ENCODE measurements around the gene ATP1B2. TPM values are rescaled to one million over a fixed set of nuclear protein-coding genes. Genes with fewer than 3 reads are reported as not detected.

ATP1B2 gene
- total and polyA plus RNA-seq, 2 donors = 0.05 to 1.3 TPM

DNA sequence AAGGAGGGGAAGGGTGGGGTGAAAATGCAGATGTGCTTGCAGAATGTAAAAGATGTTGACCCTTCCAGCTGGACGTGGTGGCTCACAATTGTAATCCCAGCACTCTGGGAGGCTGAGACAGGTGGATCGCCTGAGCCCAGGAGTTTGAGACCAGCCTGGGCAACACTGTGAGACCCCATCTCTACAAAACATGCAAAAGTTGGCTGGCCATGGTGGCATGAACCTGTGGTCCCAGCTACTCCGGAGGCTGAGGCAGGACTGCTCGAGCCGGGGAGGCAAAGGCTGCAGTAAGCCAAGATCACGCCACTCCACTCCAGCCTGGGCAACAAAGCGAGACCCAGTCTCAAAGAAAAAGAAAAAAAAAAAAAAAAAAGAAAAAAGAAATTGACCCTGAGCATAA lies 17.8 kb downstream of the ATP1B2 start:
- Histone ChIP-seq H3K36me3 (ENCODE audit: control insufficient read depth in 2 of 2, insufficient read depth in 2 of 2, low read length in 1 of 2) (peaks cover 63 to 64% of the 10 kb centered on the region in 2 donors), H3K9me3 (ENCODE audit: control insufficient read depth in 2 of 2, insufficient read depth in 1 of 2, low read length in 1 of 2) (peaks cover 3% of the 10 kb centered on the region in 2 donors), H3K4me3 (ENCODE audit: low read length in 2 of 2) (no peak overlapping the region), H3K4me1 (ENCODE audit: control insufficient read depth in 2 of 2, insufficient read depth in 2 of 2, low read length in 2 of 2) (no peaks in the 10 kb centered on the region), H3K27ac (ENCODE audit: low read depth in 1 of 2, low read length in 1 of 2) (no peak overlapping the region), H3K27me3 (ENCODE audit: control insufficient read depth in 2 of 2, insufficient read depth in 1 of 2, low read length in 1 of 2) (no peaks in the 10 kb centered on the region)
- whole genome bisulfite sequencing = 98% methylated on average over 7 of the region's 7 CpGs
- DNase-seq (ENCODE audit: low read depth in 6 of 9, low spot score in 9 of 9) = no peak

DNA sequence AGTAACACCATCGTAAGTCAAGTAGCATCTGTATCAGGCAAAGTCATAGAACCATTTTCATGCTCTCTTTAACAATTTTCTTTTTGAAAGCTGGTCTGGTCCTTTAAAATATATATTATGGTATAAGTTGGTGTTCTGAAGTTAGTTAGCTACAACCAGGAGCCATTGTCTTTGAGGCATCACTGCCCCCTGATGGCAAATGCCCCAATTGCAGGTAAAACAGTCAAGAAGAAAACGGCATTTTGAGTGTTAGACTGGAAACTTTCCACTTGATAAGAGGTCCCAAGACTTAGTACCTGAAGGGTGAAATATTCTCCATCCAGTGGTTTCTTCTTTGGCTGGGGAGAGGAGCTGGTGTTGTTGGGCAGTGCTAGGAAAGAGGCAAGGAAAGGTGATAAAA lies 22.5 kb downstream of the ATP1B2 start:
- peaks cover 13 to 16% of the 10 kb centered on the region in 2 donors for H3K9me3 ChIP-seq (ENCODE audit: control insufficient read depth in 2 of 2, insufficient read depth in 1 of 2, low read length in 1 of 2)
- no peaks in the 10 kb centered on the region for H3K4me1 ChIP-seq (ENCODE audit: control insufficient read depth in 2 of 2, insufficient read depth in 2 of 2, low read length in 2 of 2)
- H3K4me3 ChIP-seq (ENCODE audit: low read length in 2 of 2) = no peak overlapping the region
- peaks cover 75 to 80% of the 10 kb centered on the region in 2 donors for H3K36me3 ChIP-seq (ENCODE audit: control insufficient read depth in 2 of 2, insufficient read depth in 2 of 2, low read length in 1 of 2)
- DNase-seq (ENCODE audit: low read depth in 6 of 9, low spot score in 9 of 9) = peak in 1 of 9 donors; percentile 28
- H3K27ac ChIP-seq (ENCODE audit: low read depth in 1 of 2, low read length in 1 of 2) = no peak overlapping the region
- 97% methylated on average over 2 of the region's 2 CpGs for WGBS
- no peaks in the 10 kb centered on the region for H3K27me3 ChIP-seq (ENCODE audit: control insufficient read depth in 2 of 2, insufficient read depth in 1 of 2, low read length in 1 of 2)

DNA sequence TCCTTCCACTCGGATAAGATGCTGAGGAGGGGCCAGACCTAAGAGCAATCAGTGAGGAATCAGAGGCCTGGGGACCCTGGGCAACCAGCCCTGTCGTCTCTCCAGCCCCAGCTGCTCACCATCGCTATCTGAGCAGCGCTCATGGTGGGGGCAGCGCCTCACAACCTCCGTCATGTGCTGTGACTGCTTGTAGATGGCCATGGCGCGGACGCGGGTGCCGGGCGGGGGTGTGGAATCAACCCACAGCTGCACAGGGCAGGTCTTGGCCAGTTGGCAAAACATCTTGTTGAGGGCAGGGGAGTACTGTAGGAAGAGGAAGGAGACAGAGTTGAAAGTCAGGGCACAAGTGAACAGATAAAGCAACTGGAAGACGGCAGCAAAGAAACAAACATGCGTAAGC lies 24.2 kb downstream of the ATP1B2 start:
- Histone ChIP-seq H3K4me1 (ENCODE audit: control insufficient read depth in 2 of 2, insufficient read depth in 2 of 2, low read length in 2 of 2) (no peaks in the 10 kb centered on the region), H3K4me3 (ENCODE audit: low read length in 2 of 2) (no peak overlapping the region), H3K27ac (ENCODE audit: low read depth in 1 of 2, low read length in 1 of 2) (no peak overlapping the region), H3K9me3 (ENCODE audit: control insufficient read depth in 2 of 2, insufficient read depth in 1 of 2, low read length in 1 of 2) (peaks cover 13 to 16% of the 10 kb centered on the region in 2 donors), H3K27me3 (ENCODE audit: control insufficient read depth in 2 of 2, insufficient read depth in 1 of 2, low read length in 1 of 2) (no peaks in the 10 kb centered on the region), H3K36me3 (ENCODE audit: control insufficient read depth in 2 of 2, insufficient read depth in 2 of 2, low read length in 1 of 2) (peaks cover 59 to 63% of the 10 kb centered on the region in 2 donors)
- no peak for DNase-seq (ENCODE audit: low read depth in 6 of 9, low spot score in 9 of 9)
- WGBS = 96% methylated on average over 14 of the region's 14 CpGs

DNA sequence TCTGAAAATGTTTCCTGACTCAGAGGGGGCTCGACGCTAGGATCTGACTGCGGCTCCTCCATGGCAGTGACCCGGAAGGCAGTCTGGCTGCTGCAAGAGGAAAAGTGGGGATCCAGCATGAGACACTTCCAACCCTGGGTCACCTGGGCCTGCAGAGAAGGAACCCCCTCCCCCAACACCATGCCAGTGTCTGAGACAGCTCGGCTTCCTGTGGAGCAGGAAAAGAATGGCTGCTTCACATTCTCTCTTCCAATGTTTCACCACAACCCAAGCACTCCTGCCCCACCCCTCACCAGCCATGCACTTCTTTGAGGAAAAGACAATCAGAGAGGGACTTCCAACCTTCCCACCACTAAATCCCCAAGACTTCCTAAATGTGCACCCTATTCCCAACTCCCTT lies 25.8 kb downstream of the ATP1B2 start:
- Histone ChIP-seq H3K9me3 (ENCODE audit: control insufficient read depth in 2 of 2, insufficient read depth in 1 of 2, low read length in 1 of 2) (peaks cover 13 to 16% of the 10 kb centered on the region in 2 donors), H3K36me3 (ENCODE audit: control insufficient read depth in 2 of 2, insufficient read depth in 2 of 2, low read length in 1 of 2) (peaks cover 45 to 48% of the 10 kb centered on the region in 2 donors), H3K4me3 (ENCODE audit: low read length in 2 of 2) (no peak overlapping the region), H3K27ac (ENCODE audit: low read depth in 1 of 2, low read length in 1 of 2) (no peak overlapping the region), H3K27me3 (ENCODE audit: control insufficient read depth in 2 of 2, insufficient read depth in 1 of 2, low read length in 1 of 2) (no peaks in the 10 kb centered on the region), H3K4me1 (ENCODE audit: control insufficient read depth in 2 of 2, insufficient read depth in 2 of 2, low read length in 2 of 2) (no peaks in the 10 kb centered on the region)
- WGBS = 98% methylated on average over 5 of the region's 5 CpGs
- no peak for DNase-seq (ENCODE audit: low read depth in 6 of 9, low spot score in 9 of 9)

DNA sequence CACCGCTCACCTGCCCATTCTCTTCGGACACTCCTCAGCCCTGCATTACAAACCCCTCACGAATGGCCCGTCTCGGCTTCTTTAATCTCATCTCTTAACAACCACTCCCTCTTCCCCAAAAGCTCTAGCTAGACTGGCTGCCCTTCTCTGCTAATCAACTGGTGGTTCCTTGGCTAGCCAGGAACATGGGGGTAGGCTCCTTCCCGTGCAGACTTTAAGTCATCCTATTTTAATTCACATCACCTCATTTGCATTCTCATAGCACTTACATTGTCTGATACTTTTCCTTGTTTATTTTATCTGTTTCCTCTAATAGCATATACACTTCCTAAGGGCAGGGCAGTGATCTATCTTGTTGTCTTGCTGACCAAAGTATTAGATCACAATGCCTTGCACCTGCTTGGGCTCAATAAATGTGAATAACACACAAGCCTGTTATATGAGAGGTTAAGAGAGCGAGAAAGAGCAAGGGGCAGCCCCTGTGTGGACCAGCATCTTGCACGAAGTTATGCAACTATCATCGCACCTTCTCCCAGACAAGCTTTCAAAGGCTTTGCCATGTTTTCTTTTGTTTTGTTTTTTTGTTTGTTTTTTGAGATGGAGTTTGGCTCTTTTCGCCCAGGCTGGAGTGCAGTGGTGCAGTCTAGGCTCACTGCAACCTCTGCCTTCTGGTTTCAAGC lies 26.8 kb downstream of the ATP1B2 start:
- WGBS = 96% methylated on average over 10 of the region's 10 CpGs
- H3K27me3 ChIP-seq (ENCODE audit: control insufficient read depth in 2 of 2, insufficient read depth in 1 of 2, low read length in 1 of 2) = no peaks in the 10 kb centered on the region
- H3K27ac ChIP-seq (ENCODE audit: low read depth in 1 of 2, low read length in 1 of 2) = no peak overlapping the region
- H3K9me3 ChIP-seq (ENCODE audit: control insufficient read depth in 2 of 2, insufficient read depth in 1 of 2, low read length in 1 of 2) = peaks cover 13 to 16% of the 10 kb centered on the region in 2 donors
- no peak for DNase-seq (ENCODE audit: low read depth in 6 of 9, low spot score in 9 of 9)
- no peak overlapping the region for H3K4me3 ChIP-seq (ENCODE audit: low read length in 2 of 2)
- no peaks in the 10 kb centered on the region for H3K4me1 ChIP-seq (ENCODE audit: control insufficient read depth in 2 of 2, insufficient read depth in 2 of 2, low read length in 2 of 2)
- H3K36me3 ChIP-seq (ENCODE audit: control insufficient read depth in 2 of 2, insufficient read depth in 2 of 2, low read length in 1 of 2) = peaks cover 37 to 42% of the 10 kb centered on the region in 2 donors

DNA sequence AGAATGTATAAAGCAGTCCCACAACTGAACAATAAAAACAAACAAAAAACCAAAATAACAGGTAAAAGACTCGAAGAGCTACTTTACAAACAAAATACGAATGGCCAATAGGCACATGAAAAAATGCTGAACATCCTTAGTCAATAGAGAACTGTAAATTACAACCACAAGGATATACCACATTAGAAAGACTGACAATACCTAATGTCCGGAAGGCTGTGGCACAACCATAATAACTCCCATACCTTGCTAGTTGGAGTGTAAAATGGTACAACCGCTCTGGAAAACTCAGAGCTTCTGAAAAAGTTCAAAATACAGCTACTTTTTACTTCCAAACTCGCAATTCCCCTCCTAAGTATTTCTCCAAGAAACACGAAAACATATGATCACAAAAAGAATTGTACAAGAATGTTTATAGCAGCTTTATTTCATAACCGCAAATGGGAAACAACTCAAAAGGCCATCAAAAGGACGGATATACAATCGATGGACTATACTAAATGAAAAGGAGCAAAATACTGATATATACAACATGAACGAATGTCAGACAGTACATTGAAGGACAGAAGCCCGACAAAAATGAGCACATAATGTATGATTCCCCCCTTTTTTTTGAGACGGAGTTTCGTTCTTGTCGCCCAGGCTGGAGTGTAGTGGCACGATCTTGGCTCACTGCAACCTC lies 34.3 kb downstream of the ATP1B2 start:
- H3K36me3 ChIP-seq (ENCODE audit: control insufficient read depth in 2 of 2, insufficient read depth in 2 of 2, low read length in 1 of 2) = peaks cover 3 to 10% of the 10 kb centered on the region in 2 donors
- no peaks in the 10 kb centered on the region for H3K27me3 ChIP-seq (ENCODE audit: control insufficient read depth in 2 of 2, insufficient read depth in 1 of 2, low read length in 1 of 2)
- DNase-seq (ENCODE audit: low read depth in 6 of 9, low spot score in 9 of 9) = peak in 2 of 9 donors; percentile 18 to 21
- 84% methylated on average over 15 of the region's 15 CpGs for WGBS
- peak overlapping the region; percentile 99 for H3K27ac ChIP-seq (ENCODE audit: low read depth in 1 of 2, low read length in 1 of 2)
- no peaks in the 10 kb centered on the region for H3K9me3 ChIP-seq (ENCODE audit: control insufficient read depth in 2 of 2, insufficient read depth in 1 of 2, low read length in 1 of 2)
- H3K4me3 ChIP-seq (ENCODE audit: low read length in 2 of 2) = peak overlapping the region; percentile 92 to 93
- peaks cover 4 to 25% of the 10 kb centered on the region in 2 donors for H3K4me1 ChIP-seq (ENCODE audit: control insufficient read depth in 2 of 2, insufficient read depth in 2 of 2, low read length in 2 of 2)

DNA sequence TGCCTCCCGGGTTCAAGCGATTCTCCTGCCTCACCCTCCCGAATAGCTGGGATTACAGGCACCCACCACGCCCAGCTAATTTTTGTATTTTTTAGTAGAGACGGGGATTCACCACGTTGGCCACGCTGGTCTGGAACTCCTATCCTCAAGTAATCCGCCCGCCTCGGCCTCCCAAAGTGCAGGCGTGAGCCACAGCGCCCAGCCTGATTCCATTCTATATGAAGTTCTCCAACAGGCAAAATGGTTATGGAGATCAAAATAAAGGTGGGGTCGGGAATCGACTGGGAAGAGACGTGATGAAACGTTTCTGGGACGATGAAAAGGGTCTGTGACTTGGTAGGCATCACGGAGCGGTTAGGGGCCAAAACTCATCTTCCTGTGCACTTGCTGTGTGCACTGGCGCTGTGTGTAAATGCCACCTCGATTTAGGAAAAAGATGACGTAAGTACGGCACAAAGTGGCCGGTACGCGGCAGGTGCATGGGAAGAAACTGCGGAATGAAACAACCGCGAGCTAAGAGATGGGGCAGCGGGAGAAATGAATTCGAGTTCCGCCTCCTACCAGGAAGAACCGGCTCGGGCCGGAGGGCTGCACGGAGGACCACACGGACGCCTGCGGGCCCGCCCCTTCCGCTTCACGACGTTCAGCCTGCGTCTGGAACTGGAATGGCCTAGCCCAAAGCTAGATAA lies 35.0 kb downstream of the ATP1B2 start:
- Histone ChIP-seq H3K36me3 (ENCODE audit: control insufficient read depth in 2 of 2, insufficient read depth in 2 of 2, low read length in 1 of 2) (peaks cover 3 to 14% of the 10 kb centered on the region in 2 donors), H3K9me3 (ENCODE audit: control insufficient read depth in 2 of 2, insufficient read depth in 1 of 2, low read length in 1 of 2) (no peaks in the 10 kb centered on the region), H3K27ac (ENCODE audit: low read depth in 1 of 2, low read length in 1 of 2) (peak overlapping the region; percentile 99), H3K27me3 (ENCODE audit: control insufficient read depth in 2 of 2, insufficient read depth in 1 of 2, low read length in 1 of 2) (no peaks in the 10 kb centered on the region), H3K4me3 (ENCODE audit: low read length in 2 of 2) (peak overlapping the region; percentile 92 to 93), H3K4me1 (ENCODE audit: control insufficient read depth in 2 of 2, insufficient read depth in 2 of 2, low read length in 2 of 2) (peaks cover 4 to 25% of the 10 kb centered on the region in 2 donors)
- 16% methylated on average over 44 of the region's 44 CpGs for WGBS
- DNase-seq (ENCODE audit: low read depth in 6 of 9, low spot score in 9 of 9) = peak in 5 of 9 donors; percentile 88 to 97 (median 94)

DNA sequence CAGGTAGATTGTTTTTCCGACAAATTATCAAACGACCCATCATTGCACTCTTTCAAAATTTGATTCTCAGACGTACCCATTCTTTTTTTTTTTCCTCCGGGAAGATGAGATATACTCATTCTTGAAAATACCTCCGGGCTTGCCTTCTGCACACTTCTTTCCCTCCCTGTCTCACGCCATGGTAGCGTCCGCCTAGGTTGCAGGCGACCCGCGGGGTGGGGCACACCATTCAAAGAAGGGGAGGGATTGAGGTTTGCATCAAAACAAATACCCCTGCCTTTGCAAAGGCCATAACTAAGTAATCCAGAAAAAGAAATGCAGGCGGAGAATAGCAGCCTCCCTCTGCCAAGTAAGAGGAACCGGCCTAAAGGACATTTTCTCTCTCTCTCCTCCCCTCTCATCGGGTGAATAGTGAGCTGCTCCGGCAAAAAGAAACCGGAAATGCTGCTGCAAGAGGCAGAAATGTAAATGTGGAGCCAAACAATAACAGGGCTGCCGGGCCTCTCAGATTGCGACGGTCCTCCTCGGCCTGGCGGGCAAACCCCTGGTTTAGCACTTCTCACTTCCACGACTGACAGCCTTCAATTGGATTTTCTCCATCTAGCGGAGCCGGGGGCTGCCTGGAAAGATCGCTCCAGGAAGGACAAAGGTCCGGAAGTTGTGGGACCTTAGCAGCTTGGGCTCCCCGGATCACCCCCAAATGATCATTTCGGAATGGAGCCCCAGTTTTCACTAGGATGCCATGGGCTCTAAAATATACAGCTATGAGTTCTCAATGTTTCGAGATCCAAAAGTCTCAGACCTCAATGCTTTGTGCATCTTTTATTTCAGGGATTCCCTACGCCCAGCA lies 35.7 kb downstream of the ATP1B2 start:
- WGBS = under 1% methylated on average over 30 of the region's 30 CpGs
- peaks cover 4 to 25% of the 10 kb centered on the region in 2 donors for H3K4me1 ChIP-seq (ENCODE audit: control insufficient read depth in 2 of 2, insufficient read depth in 2 of 2, low read length in 2 of 2)

More for the DNA sequence above, 35.7 kb downstream of the ATP1B2 start:
- Histone ChIP-seq H3K4me3 (ENCODE audit: low read length in 2 of 2) (peak overlapping the region; percentile 92 to 93), H3K27ac (ENCODE audit: low read depth in 1 of 2, low read length in 1 of 2) (peak overlapping the region; percentile 99), H3K36me3 (ENCODE audit: control insufficient read depth in 2 of 2, insufficient read depth in 2 of 2, low read length in 1 of 2) (peaks cover 3 to 14% of the 10 kb centered on the region in 2 donors), H3K27me3 (ENCODE audit: control insufficient read depth in 2 of 2, insufficient read depth in 1 of 2, low read length in 1 of 2) (no peaks in the 10 kb centered on the region), H3K9me3 (ENCODE audit: control insufficient read depth in 2 of 2, insufficient read depth in 1 of 2, low read length in 1 of 2) (no peaks in the 10 kb centered on the region)
- DNase-seq (ENCODE audit: low read depth in 6 of 9, low spot score in 9 of 9) = peak; percentile 86 to 98 (median 91)

All from thymus (tissue), 11 donors.